Measurements from ENCODE around the gene DHDH. TPM values are rescaled to one million over a fixed set of nuclear protein-coding genes. Genes with fewer than 3 reads are reported as not detected.

DHDH gene
- total and polyA plus RNA-seq, 11 donors, result 0.15 to 0.49 TPM; not detected in 9

GRCh38 chr19:48945415-48945814, 11.9 kb downstream of the DHDH start:
- 91 to 92% (median 91%) methylated on average over 5 of the region's 5 CpGs for WGBS, 4 donors
- ATAC-seq (no peak), DNase-seq (no peak)
- H3K4me1 ChIP-seq, result no peaks in the 10 kb centered on the region
- no peaks in the 10 kb centered on the region for H3K36me3 ChIP-seq
- H3K27ac ChIP-seq, result no peak overlapping the region
- H3K9me3 ChIP-seq, result peaks cover 0 to 10% (median 6%) of the 10 kb centered on the region in 12 donors
- H3K4me3 ChIP-seq, result no peak overlapping the region
- no peaks in the 10 kb centered on the region for H3K27me3 ChIP-seq
- TF ChIP-seq POLR2A (IDR thresholded peaks at IDR 0.05) (no peak), CTCF (IDR thresholded peaks at IDR 0.05) (no peak)
- intact Hi-C loops (cut with DNase I), result no loop called here

DNA sequence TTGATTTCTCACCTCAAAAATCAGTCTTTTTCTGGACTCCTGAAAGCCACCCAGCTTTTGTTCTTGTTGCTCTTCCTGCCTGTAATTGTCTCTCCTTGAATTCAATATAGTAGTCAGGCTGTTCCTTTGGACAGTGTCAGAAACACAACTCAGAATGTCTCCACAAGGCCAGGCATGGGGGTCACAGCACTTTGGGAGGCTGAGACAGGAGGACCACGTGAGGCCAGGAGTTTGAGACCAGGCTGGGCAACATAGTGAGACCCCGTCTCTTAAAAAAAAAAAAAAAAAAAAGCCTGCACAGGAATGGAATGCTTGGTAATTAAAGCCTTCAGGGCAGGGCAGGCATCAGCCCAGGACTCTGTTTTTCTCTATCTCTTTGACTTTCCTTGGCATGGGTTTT, 12.3 kb downstream of the DHDH start:
- Histone ChIP-seq H3K9me3 (peaks cover 0 to 9% (median 2%) of the 10 kb centered on the region in 12 donors), H3K36me3 (no peaks in the 10 kb centered on the region), H3K27ac (no peak overlapping the region), H3K4me1 (no peaks in the 10 kb centered on the region), H3K27me3 (no peaks in the 10 kb centered on the region), H3K4me3 (no peak overlapping the region)
- TF ChIP-seq POLR2A (IDR thresholded peaks at IDR 0.05) (no peak), CTCF (IDR thresholded peaks at IDR 0.05) (no peak)
- DNase-seq, result no peak
- 80 to 91% (median 87%) methylated on average over 2 of the region's 2 CpGs for WGBS, 4 donors
- intact Hi-C loops (cut with DNase I), result no loop called here
- ATAC-seq, result no peak

DNA sequence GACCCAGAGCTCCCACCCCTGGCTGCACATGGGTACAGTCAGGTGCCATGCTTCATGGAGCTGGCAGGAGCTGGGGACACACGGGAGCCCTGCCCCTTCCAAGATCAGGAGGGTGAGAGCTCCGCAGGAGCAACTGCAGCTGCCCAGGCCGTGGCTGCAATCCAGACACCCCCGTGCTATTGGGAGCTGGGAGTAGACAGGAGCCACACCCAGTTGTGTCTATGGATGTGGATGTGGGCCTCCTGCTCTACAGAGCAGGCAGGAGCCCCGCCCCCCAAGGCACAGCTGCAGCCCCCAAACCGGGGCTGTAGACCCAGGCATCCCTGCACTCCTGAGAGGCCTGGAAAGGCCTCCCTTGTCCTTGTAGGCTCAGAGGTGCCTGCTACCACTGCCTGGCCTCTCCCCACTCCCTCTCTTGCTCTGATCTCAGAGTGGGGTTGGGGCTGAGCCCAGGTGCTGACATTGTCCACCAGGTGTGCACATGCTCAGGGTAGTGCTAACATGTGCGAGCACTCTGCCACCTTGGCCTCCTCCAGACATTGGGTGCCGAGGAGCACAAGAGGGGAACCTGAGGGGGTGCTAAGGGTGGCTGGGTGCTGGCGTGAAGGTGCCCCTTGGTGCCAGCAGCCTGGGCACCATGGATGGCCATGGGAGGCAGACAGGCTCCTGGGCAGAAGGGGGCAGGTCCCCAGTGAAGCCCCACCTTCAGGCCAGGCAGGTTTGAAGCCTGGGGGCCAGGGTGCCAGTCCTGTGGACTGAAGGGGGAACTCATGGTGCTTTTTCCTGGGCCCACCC, 13.2 kb downstream of the DHDH start:
- TF ChIP-seq POLR2A (IDR thresholded peaks at IDR 0.05) (no peak), CTCF (IDR thresholded peaks at IDR 0.05) (no peak)
- WGBS, 4 donors, result 73 to 87% (median 76%) methylated on average over 3 to 9 of the region's 9 CpGs
- Histone ChIP-seq H3K4me3 (no peak overlapping the region), H3K27me3 (no peaks in the 10 kb centered on the region), H3K4me1 (no peaks in the 10 kb centered on the region), H3K36me3 (no peaks in the 10 kb centered on the region), H3K27ac (no peak overlapping the region), H3K9me3 (peaks cover 0 to 4% (median 0%) of the 10 kb centered on the region in 12 donors)
- intact Hi-C loops (cut with DNase I), result no loop called here
- DNase-seq (no peak), ATAC-seq (peak in 1 of 4 donors; percentile 13)

- H3K4me3 ChIP-seq, result no peak overlapping the region
- TF ChIP-seq POLR2A (IDR thresholded peaks at IDR 0.05), result no peak
- no peak for TF ChIP-seq CTCF (IDR thresholded peaks at IDR 0.05)
- H3K27me3 ChIP-seq, result no peaks in the 10 kb centered on the region
- DNase-seq, result no peak
- intact Hi-C loops (cut with DNase I), result no loop called here
- no peak overlapping the region for H3K27ac ChIP-seq
- peaks cover 0 to 4% (median 0%) of the 10 kb centered on the region in 12 donors for H3K9me3 ChIP-seq
- WGBS, 4 donors, result 98 to 100% (median 99%) methylated on average over 2 to 3 of the region's 3 CpGs
- no peaks in the 10 kb centered on the region for H3K4me1 ChIP-seq
- no peak for ATAC-seq
- H3K36me3 ChIP-seq, result no peaks in the 10 kb centered on the region
These were observed 13.7 kb downstream of the DHDH start for GRCh38 chr19:48947258-48947542.

All from heart left ventricle (tissue), 16 donors.